Heart left ventricle (tissue), 16 donors: ENCODE data around the gene ASH1L. TPM values are rescaled to one million over a fixed set of nuclear protein-coding genes. Genes with fewer than 3 reads are reported as not detected.

Experiments used
- ATAC-seq, 4 donors: fragments of 200-7000 bp; cut with Tn5 transposase; one replicate each; pipeline ENCODE4 v1.9.1; 2020 to 2022; ENCODE audit warnings: moderate library complexity in 4 of 4, mild to moderate bottlenecking in 3 of 4, moderate number of reproducible peaks in 1 of 4
- DNase-seq, 5 donors: peaks; one replicate each; pipeline ENCODE4 v3.0.0-alpha.2; 2020
- H3K27ac ChIP-seq, 12 donors: fragments of 200-600 bp; sonication (generic) in 4 of 12; one replicate each; pipeline versions ENCODE4 v1.5.0 to v1.8.0; 2016 to 2022; ENCODE audit warnings: mild to moderate bottlenecking in 2 of 12
- H3K27me3 ChIP-seq, 9 donors: fragments of 200-600 bp; sonication (generic) in 2 of 9; one replicate each; pipeline versions ENCODE4 v1.5.1 to v1.8.0; 2016 to 2022; ENCODE audit warnings: mild to moderate bottlenecking in 3 of 9
- H3K36me3 ChIP-seq, 9 donors: fragments of 200-600 bp; sonication (generic) in 2 of 9; one replicate each; pipeline versions ENCODE4 v1.5.0 to v1.8.0; 2018 to 2022; ENCODE audit warnings: mild to moderate bottlenecking in 2 of 9
- H3K4me1 ChIP-seq, 12 donors: fragments of 200-600 bp; sonication (generic) in 4 of 12; one replicate each; pipeline versions ENCODE4 v1.5.0 to v1.8.0; 2016 to 2022; ENCODE audit warnings: mild to moderate bottlenecking in 3 of 12
- H3K4me3 ChIP-seq, 12 donors: fragments of 200-600 bp; sonication (generic) in 4 of 12; one replicate each; pipeline versions ENCODE4 v1.5.0 to v1.8.0; 2017 to 2022; ENCODE audit warnings: mild to moderate bottlenecking in 9 of 12, moderate library complexity in 4 of 12
- H3K9me3 ChIP-seq, 12 donors: fragments of 200-600 bp; sonication (generic) in 4 of 12; one replicate each; pipeline versions ENCODE4 v1.5.0 to v1.8.0; 2016 to 2022; ENCODE audit warnings: mild to moderate bottlenecking in 1 of 12
- POLR2A ChIP-seq, 2 donors: fragments of 450-650 bp; IDR thresholded peaks; one replicate each; pipeline ENCODE4 v1.6.1; 2017; ENCODE audit warnings: antibody characterized with exemption in 2 of 2, mild to moderate bottlenecking in 2 of 2, moderate library complexity in 2 of 2
- WGBS, 4 donors: extraction: QIAGEN DNeasy Blood & Tissue Kit in 2 of 4; methylation state at CpG; one replicate each; pipeline versions ENCODE4 v1.1.5 to v1.1.7; 2013 to 2018; 5-methylcytosine and 5-hydroxymethylcytosine counted together
- intact Hi-C, 10 donors: fragments of 100-400 bp; cut with DNase I; formaldehyde crosslinking; loops; one replicate each; pipeline versions ENCODE4 v1.11.1 to v1.14.2; 2022
- polyA plus RNA-seq, 2 donors: library from polyadenylated mRNA; stranded (reverse); fragments of 200-250 nt; gene quantifications; one replicate each; pipeline ENCODE4 v1.2.3, GENCODE V29; 2013
- total RNA-seq, 9 donors: library from RNA; depleted of rRNA in 2 of 9; stranded (reverse); fragments of >200 nt in 2 of 9; fragmentation: NEBNext Ultra II Directional in 3 of 9; extraction: Animal tissue kit (Norgen Biotek cat#: 25700) in 3 of 9; gene quantifications; one replicate each; pipeline versions ENCODE4 v1.1.0 to v1.2.4, GENCODE V29; 2016 to 2023
- TF ChIP-seq, protein P1 (sequence below), 12 donors: fragments of 200-600 bp; sonication (generic) in 4 of 12; IDR thresholded peaks; one replicate each; pipeline versions ENCODE4 v1.5.0 to v1.8.0; 2018 to 2022; ENCODE audit warnings: antibody characterized with exemption in 12 of 12, mild to moderate bottlenecking in 5 of 12
- donor health status: ischemic (EF 13 %, LVEDD 7.1; RV severe dilation, severe dysfunction).
- donor health status: healthy with polysubstance abuse.
- donor health status: DM: no; HTN: yes; CAD: no.
- donor health status: DM: no; HTN: no; CAD: no.
- donor health status: ischemic (EF 25% LVEDD 6.9; RV normal size, moderate dysfunction).
- donor health status: ischemic (EF 25% LVEDD 5.7; RV mildly dilated, moderate dysfunction).
- donor health status: healthy.
- donor health status: DM: yes; HTN: yes; CAD: no.
- donor health status: ischemic (EF 35%, LVEDD 5.7; RV mildly dilated, moderate dysfunction).
- donor health status: nonischemic (EF 11% LVEDD 7.7; RV severe dilation, severe dysfunction).
- donor health status: DM: yes; HTN: yes; CAD: no.
- donor health status: PGD.
- donor health status: ischemic (EF 29% LVEDD 5.4; RV normal size, mild dysfunction).
- donor health status: nonischemic (EF 23%, LVEDD 6.1; RV moderate dilation, normal function).

ASH1L gene
- total and polyA plus RNA-seq, 11 donors = 9.3 to 56.0 (median 43.7) TPM

DNA sequence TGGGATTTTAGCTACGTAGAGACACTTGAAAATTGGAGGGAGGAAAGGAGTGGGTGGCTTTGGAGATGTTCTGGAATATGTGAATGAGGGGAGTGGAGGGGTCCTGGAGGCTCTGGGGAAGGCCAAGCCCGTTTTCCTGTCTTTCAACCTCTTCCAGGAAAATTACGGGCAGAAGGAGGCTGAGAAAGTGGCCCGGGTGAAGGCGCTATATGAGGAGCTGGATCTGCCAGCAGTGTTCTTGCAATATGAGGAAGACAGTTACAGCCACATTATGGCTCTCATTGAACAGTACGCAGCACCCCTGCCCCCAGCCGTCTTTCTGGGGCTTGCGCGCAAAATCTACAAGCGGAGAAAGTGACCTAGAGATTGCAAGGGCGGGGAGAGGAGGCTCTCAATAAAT, 242.4 kb downstream of the ASH1L start:
- no peaks in the 10 kb centered on the region for H3K9me3 ChIP-seq
- 27 to 43% (median 38%) methylated on average over 11 of the region's 11 CpGs for WGBS, 4 donors
- peaks cover 3 to 41% (median 27%) of the 10 kb centered on the region in 12 donors for H3K4me1 ChIP-seq
- no peaks in the 10 kb centered on the region for H3K27me3 ChIP-seq
- ATAC-seq (no peak), DNase-seq (no peak)
- H3K4me3 ChIP-seq = peak overlapping the region; percentile 32 to 93 (median 78)
- TF ChIP-seq, protein P1, sequence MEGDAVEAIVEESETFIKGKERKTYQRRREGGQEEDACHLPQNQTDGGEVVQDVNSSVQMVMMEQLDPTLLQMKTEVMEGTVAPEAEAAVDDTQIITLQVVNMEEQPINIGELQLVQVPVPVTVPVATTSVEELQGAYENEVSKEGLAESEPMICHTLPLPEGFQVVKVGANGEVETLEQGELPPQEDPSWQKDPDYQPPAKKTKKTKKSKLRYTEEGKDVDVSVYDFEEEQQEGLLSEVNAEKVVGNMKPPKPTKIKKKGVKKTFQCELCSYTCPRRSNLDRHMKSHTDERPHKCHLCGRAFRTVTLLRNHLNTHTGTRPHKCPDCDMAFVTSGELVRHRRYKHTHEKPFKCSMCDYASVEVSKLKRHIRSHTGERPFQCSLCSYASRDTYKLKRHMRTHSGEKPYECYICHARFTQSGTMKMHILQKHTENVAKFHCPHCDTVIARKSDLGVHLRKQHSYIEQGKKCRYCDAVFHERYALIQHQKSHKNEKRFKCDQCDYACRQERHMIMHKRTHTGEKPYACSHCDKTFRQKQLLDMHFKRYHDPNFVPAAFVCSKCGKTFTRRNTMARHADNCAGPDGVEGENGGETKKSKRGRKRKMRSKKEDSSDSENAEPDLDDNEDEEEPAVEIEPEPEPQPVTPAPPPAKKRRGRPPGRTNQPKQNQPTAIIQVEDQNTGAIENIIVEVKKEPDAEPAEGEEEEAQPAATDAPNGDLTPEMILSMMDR (IDR thresholded peaks at IDR 0.05) = no peak
- no peak for TF ChIP-seq POLR2A (IDR thresholded peaks at IDR 0.05)
- intact Hi-C loops = loop anchor here in 8 of 10 donors (2.0 to 10.0 kb wide), 7 partner anchors 43 to 272 kb away; partner anchors contain the start of genes HCN3 (in 6 of the 8), ASH1L (in 2 of the 8), MTX1 (in 1 of the 8) and THBS3 (in 1 of the 8)
- H3K27ac ChIP-seq = peak overlapping the region; percentile 64 to 99 (median 95)
- H3K36me3 ChIP-seq = peaks cover 0 to 39% (median 21%) of the 10 kb centered on the region in 9 donors

DNA sequence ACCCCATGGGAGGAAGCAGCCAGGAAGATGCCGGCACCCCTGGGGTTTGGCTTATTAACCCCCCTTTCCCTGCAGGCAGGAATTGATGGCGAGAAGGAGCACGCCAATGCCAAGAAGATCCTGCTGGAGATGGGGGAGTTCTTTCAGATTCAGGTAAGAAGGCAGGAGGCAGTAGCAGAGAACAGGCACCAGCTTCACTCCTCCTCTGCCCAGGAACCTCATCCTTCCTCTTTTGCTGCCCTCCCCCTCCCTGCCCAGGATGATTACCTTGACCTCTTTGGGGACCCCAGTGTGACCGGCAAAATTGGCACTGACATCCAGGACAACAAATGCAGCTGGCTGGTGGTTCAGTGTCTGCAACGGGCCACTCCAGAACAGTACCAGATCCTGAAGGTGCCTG, 243.1 kb downstream of the ASH1L start:
- DNase-seq (no peak), ATAC-seq (no peak)
- intact Hi-C loops = no loop called here
- H3K9me3 ChIP-seq = no peaks in the 10 kb centered on the region
- no peak overlapping the region for H3K27ac ChIP-seq
- no peak for TF ChIP-seq POLR2A (IDR thresholded peaks at IDR 0.05)
- TF ChIP-seq, protein P1 (IDR thresholded peaks at IDR 0.05) = no peak
- H3K27me3 ChIP-seq = no peaks in the 10 kb centered on the region
- H3K4me1 ChIP-seq = peaks cover 3 to 34% (median 25%) of the 10 kb centered on the region in 12 donors
- no peak overlapping the region for H3K4me3 ChIP-seq
- WGBS, 4 donors = 77 to 83% (median 81%) methylated on average over 3 to 5 of the region's 5 CpGs
- peaks cover 0 to 46% (median 28%) of the 10 kb centered on the region in 9 donors for H3K36me3 ChIP-seq

DNA sequence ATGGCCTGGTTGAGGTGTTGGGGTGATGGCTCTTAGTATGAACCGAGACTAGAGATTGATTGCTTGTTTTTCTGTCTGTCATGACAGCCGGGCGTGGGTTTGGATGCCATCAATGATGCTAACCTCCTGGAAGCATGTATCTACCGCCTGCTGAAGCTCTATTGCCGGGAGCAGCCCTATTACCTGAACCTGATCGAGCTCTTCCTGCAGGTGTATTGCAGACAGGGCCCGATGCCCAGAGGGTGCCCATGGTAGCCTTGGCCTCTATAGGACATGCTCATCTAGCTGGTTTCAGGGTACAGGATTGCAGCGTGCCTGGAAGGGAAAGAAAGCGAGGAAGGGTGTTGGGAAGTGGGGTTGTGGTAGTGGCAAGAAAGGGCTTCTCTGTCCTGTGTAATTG, 244.5 kb downstream of the ASH1L start:
- Histone ChIP-seq H3K4me3 (no peak overlapping the region), H3K4me1 (peaks cover 3 to 34% (median 24%) of the 10 kb centered on the region in 12 donors), H3K27me3 (no peaks in the 10 kb centered on the region), H3K9me3 (no peaks in the 10 kb centered on the region), H3K36me3 (peaks cover 0 to 60% (median 37%) of the 10 kb centered on the region in 9 donors), H3K27ac (no peak overlapping the region)
- WGBS, 4 donors = 95 to 97% (median 96%) methylated on average over 9 of the region's 9 CpGs
- DNase-seq = no peak
- intact Hi-C loops = no loop called here
- TF ChIP-seq POLR2A (IDR thresholded peaks at IDR 0.05) = no peak
- ATAC-seq = no peak

DNA sequence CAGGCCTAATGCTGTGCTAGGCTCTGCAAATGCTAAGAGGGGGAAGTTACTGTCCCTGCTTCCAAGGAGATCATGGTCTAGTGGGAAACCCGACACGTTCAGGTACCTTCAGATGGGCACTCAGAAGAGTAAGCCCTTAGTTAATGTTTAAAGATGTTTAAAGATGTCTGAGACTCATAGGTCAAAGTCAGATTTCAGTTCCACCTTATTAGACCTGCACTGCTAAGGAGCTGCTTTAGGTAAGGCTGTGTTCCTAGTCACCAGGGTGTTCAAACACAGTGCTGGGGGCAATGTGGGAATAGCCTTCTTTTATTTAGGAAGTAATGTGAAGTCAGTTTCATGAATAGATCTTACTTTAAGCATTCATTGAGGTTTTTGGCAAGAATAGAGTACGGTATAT, 245.7 kb downstream of the ASH1L start:
- Histone ChIP-seq H3K27ac (no peak overlapping the region), H3K27me3 (no peaks in the 10 kb centered on the region), H3K9me3 (no peaks in the 10 kb centered on the region), H3K36me3 (peaks cover 0 to 72% (median 48%) of the 10 kb centered on the region in 9 donors), H3K4me1 (peaks cover 0 to 28% (median 16%) of the 10 kb centered on the region in 12 donors), H3K4me3 (no peak overlapping the region)
- intact Hi-C loops = no loop called here
- no peak for DNase-seq
- no peak for ATAC-seq
- WGBS, 4 donors = 98% methylated on average over 3 of the region's 3 CpGs
- no peak for TF ChIP-seq POLR2A (IDR thresholded peaks at IDR 0.05)
- TF ChIP-seq, protein P1 (IDR thresholded peaks at IDR 0.05) = no peak

DNA sequence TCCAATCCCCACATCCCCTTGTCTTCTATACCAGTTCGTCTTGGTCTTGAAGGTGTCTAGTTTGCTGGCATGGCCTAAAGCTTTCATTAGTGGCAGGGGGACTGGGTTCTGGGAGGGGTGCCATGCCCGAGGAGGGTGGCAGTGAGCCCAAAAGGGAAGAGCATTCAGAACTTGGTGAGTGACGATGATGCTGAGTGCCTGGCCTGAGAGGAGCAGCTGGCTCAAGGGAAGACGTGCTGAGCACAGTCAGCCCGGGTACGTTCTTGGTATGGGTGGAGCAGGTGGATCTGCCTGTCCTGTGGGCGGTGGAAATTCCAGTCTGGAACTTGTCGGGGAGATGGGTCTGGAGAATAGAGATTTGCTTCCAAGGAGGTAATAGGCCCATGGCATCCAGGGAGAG, 249.3 kb downstream of the ASH1L start:
- Histone ChIP-seq H3K27ac (no peak overlapping the region), H3K9me3 (no peaks in the 10 kb centered on the region), H3K27me3 (no peaks in the 10 kb centered on the region), H3K4me1 (peaks cover 4 to 26% (median 15%) of the 10 kb centered on the region in 12 donors), H3K36me3 (peaks cover 0 to 73% (median 47%) of the 10 kb centered on the region in 9 donors), H3K4me3 (no peak overlapping the region)
- TF ChIP-seq, protein P1 (IDR thresholded peaks at IDR 0.05) = no peak
- TF ChIP-seq POLR2A (IDR thresholded peaks at IDR 0.05) = no peak
- ATAC-seq (no peak), DNase-seq (no peak)
- intact Hi-C loops = no loop called here
- WGBS, 4 donors = 54 to 70% (median 63%) methylated on average over 8 of the region's 8 CpGs
